Cardiac septum (tissue), 1 donor: ENCODE measurements around the gene CADPS2. TPM values are rescaled to one million over a fixed set of nuclear protein-coding genes. Genes with fewer than 3 reads are reported as not detected.

Source experiments
- DNase-seq: peaks from one replicate; pipeline ENCODE4 v3.0.0-alpha.2; 2020; ENCODE audit warnings: low spot score
- intact Hi-C: fragments of 100-400 bp; cut with DNase I; formaldehyde crosslinking; loops from one replicate; pipeline ENCODE4 v1.14.0; 2022
- total RNA-seq: library from RNA; stranded (reverse); fragmentation: NEBNext Ultra II Directional; extraction: Animal tissue kit (Norgen Biotek cat#: 25700); gene quantifications from one replicate; pipeline ENCODE4 v1.2.1, GENCODE V29; 2021
- donor health status: DM: no; HTN: no; CAD: no.

Gene CADPS2
- total RNA-seq, 1 donor from 2014 or later = 6.3 TPM

DNA sequence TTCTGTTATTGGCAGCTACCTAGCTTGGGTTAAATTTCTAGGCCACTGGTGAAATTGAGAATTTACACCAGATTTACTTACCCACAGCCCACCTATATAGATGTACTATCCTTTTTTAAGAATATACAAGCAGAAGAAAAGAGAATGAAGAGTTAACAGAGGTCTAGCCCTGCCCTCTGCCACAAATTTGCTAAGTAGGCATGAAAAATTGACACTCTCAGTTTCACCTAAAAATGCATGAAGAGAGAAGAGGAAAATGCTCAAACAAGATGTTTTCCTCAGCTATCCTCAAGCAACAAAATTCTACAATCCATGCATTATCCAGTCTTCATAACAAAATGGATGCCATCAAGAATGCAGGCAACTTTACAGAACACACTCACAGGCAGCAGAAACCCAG is 158.9 kb downstream of the CADPS2 start:
- intact Hi-C loops = no loop called here
- no peak for DNase-seq

DNA sequence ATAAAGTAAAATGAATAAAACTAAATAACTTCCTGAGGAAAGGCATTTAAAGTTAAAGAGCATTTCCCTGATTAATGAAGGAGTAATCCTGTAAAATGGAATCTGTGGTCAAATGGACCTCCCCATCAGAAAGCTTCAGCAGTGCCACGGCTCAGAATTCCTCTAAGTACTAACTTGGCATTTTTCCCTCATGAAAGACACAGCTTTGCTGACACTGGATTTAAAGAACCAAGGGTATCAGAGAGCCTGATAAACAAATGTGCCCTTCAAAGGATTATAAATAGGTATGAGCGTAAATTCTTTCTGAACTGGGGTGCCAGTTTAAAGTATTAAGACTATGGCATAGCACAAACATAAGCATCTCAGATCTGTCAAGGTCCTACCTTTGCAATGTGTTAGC is 159.4 kb downstream of the CADPS2 start:
- intact Hi-C loops = no loop called here
- no peak for DNase-seq

DNA sequence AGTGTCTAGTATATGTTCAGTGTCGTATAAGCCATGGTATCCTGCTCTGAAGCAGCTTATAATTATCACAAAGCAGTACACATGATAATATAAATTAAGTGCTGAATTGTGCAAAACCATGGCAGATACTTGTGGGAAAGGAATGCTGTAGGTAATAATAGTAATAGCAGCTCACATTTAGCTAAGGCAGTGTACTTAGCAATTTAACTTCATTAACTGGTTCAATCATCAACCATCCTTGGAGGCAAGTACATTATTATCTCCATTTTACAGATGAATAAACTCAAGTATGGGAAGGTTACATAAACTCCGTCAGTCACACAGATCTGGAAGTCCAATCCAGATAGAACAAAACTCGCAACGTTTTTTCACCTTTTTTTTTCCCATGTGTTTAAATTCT is 161.9 kb downstream of the CADPS2 start:
- no peak for DNase-seq
- intact Hi-C loops = no loop called here

DNA sequence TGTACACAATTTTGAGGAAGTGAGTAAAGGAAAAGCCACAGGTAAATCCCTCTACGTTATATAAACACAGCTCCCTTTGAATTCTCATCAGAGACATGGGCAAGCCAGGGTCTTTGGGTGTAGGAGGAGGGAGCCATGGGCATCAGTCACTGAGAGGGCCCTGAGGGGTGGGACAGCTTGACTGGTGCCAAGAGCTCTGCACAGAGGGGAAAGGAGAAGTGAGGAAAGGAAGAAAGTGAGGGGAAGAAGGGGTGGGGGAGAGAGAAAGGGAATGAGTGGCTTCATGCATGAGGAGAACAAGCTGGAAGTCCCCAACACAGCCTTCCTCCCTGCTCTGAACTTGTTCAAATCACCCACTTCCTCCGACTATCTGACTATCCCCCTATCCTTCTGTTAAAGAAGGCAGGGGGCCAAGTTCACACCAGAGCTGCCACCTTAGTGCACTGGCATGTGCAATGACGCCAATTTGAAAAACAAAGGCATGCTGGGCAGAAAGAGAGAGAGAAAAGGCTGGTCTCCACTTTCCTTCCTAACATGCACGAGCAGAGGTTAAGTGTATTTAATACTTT is 167.2 kb downstream of the CADPS2 start:
- intact Hi-C loops = no loop called here

DNA sequence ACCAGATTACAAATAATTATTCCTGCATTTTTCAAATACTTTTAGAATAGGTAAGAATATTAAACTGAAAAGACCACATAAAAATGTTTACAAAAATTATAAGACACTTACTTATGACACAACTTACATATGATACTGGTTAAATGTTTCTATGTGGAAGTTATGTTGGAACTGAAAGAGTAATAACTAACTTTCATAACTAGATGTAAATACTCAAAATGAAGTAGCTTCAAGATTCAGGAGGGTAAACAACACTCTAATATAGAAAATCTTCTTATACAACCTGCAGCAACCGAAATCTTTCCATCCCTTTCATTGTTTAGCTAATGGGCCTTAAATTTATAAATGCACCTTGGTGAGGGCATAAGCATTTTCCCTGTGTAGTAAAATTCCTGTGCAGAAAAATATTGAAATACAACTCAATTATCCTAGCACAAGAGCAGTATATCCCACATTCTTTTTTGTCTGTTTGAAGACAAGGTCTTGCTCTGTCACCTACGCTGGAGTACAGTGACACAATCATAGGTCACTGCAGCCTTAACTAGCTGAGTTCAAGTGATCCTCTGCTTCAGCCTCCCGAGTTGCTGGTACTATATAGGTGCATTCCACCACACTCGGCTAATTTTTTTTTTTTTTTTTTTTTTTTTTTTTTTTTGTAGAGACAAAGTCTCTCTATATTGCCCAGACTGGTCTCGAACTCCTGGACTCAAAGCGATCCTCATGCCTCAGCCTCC is 168.7 kb downstream of the CADPS2 start:
- intact Hi-C loops = no loop called here
- DNase-seq = no peak

More for the DNA sequence above, 167.2 kb downstream of the CADPS2 start:
- no peak for DNase-seq

DNA sequence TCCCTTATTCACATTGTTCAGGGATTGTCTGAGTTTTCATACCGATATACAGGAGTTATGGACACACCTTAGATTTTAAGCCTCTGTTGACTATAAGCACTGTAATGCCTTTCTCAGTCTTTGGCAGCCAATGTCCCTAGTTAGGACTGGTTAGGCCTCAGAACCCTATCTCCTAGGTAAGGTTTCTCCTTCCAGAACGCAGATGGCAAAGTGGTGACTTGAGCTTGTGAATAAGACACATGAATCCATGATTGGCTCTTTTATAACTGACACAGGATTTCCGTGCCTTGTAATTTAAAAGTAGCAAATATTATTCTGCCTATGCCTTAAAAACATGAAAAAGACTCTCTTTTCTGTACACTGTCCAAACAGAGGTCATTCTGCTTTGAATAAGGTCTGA is 171.1 kb downstream of the CADPS2 start:
- DNase-seq = no peak
- intact Hi-C loops = no loop called here

DNA sequence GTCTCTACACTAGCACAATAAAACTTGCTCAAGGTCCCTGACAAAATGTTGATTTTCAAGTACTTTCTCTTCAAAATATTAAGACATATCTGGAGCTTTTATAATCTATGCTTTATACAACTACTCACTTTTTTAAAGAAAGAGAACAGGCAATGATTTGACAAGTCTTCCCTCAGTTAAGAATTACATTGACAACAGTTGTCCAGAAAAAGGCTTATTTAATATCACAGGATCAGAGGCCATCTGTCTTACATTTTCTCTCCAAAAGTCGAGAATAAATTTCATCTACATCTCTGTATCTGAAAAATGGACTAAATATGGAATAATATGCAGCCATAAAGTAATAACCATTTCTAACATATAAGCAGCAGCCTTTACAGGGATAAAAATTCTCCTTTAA is 175.3 kb downstream of the CADPS2 start:
- DNase-seq = no peak
- intact Hi-C loops = no loop called here

DNA sequence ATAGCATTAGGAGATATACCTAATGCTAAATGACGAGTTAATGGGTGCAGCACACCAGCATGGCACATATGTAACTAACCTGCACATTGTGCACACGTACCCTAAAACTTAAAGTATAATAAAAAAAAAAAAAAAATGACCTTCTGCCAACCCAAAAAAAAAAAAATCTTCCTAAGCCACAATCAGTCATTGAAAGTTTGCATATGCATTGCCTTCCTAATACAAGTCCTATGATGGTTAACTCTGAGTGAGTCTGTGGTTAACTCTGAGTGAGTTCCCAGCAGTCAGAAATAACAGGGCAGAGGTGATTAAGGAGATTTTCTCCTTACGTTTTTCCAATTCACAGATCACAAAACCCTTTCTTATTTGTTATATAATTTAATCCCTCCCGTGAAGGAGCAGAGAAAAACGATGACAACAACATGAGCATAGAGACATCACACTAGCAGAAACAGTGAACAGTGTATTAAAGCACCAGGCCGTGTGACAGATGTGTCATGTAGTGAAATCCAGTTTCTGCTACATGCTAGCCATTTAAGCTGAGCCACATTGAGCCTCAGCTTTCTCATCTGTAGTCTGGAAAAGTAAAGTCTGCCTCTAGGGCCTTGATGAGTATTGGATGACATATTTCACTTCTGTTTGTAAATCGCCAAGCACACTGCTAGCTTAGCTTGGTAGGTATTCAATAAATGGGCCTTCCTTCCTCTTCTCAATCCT is 176.2 kb downstream of the CADPS2 start:
- DNase-seq = no peak
- intact Hi-C loops = no loop called here

DNA sequence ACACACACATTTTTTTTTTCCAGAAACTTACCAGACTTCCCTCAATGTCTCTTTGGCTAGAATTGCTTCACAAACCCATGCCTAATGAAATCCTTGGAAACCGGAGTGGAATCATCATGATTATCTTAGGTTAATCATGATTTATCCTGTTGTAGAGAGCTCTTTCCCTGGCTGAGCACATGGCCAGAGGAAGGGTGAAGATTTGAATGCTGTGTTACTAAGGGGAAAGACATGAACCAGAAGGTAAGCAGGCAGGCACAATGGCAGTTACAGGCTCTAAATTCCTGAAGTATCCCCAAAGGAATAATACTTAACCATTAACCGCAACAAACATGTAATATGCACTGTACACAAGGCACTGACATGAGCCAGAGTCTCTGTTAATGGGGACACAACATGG is 179.4 kb downstream of the CADPS2 start:
- DNase-seq = no peak
- intact Hi-C loops = no loop called here

DNA sequence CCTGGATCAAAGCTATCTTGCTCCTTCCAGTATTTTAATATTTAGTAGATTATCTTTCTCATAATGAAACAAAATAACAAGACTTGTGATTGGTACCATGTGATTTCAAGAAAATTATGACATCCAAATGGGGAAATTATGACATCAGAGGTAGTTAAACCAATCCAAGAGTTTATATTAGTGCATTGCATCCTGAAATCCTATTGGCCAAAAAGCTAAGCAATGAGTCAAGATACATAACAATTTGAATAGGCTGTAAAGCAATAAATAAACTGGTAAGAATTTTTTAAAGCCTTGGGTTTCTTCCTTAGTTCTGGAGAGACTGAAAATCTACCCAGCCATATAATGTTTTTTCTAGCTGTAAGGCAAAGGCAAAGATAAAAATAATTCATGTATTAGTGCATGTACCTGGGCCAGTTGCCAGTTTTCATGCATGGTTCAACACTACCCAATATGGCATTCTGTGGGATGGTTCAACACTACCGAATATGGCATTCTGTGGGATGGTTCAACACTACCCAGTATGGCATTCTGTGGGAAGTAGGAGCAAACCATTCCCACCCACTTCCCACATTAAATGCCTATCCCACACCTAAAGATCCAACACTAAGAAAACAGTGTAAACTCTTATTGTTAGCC is 183.3 kb downstream of the CADPS2 start, which contains the start of gene RNF148:
RNF148 (minus strand) TSS at position 51 of the 639 bp plus-strand sequence. CDS start 172 bp downstream, outside the sequence.
- intact Hi-C loops = no loop called here
- DNase-seq = no peak

DNA sequence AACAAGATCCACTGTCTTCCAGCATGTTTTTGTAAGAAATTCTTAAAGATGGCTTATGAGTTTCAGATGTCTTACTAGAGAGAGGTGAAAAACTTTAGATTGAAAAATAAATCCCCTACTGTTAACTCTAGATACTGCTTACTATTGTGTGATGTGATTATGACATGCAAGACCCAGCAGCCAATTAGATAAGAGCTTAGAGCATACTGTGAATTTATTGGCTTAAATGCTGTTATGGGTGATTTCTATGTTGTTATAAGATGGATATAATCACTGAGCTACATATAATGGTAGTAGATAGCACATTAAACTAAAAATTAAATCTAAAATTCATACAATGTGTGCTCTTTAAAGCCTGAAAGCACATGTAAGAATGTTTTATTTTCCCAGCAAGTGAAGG is 187.2 kb downstream of the CADPS2 start, which contains the start of gene RNF133:
RNF133 (minus strand) TSS at position 101 of the 400 bp plus-strand sequence. CDS start 199 bp downstream, outside the sequence.
- intact Hi-C loops = no loop called here
- no peak for DNase-seq

DNA sequence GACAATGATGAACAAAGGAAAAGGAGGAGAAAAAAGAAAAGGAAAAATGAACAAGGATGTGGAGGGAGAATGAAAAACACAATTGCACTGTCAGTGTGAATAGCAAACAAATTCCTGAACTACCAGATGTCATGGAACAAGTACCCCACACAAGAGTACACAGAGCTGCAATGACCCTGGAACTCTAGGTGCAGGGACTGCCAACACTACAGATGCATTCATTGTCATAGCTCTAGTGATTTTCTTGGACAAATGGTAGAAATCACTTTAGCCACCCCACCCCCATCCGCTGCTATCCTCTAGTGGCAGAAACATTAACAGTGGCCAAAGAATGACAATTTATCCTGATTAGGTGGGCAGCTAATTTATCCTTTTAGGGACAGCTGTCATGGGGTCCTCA is 190.4 kb downstream of the CADPS2 start:
- no peak for DNase-seq
- intact Hi-C loops = no loop called here

DNA sequence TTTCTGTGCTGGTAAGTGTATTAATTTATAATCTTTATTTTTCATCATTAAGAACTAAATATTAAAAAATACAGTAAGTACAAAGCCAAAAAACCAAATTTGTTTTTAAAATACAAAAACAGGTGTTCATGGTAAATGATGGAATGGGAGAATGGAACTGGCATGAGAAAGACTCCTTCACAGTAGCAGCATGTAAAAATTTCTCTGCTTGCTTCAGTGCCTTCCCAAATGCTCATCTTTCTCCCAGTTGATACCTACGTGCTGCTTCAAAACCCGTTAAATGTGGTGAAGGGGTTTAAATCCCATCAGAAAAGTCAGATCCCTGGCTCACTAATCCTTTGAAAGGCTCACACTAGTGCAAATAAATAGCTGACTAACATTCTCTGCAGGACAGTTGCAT is 191.6 kb downstream of the CADPS2 start:
- intact Hi-C loops = no loop called here
- DNase-seq = no peak

DNA sequence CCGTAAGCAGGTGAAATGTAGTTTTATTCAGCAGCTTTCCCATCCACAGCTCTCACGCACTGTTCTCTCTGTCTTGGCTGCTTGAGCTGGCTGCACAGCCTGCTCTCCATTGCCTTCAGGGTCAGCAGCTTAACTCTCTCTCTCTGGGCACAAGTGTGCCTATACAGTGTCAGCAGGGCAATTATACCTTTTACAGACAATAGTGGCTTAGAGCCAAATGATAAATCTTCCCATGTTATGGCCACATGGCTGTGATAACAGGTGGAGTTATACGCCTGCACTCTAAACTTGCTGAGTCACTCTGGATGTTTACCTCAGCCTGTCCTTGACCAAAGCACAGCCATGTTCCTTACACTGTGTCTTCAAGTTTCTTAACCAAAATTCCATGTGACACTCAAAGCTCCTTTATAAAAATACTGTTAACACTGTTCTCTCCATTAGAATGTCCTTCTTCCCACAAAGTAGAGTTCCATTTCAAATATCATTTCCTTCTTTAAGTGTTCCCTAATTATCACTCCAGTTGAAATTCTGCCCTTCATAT is 193.4 kb downstream of the CADPS2 start:
- intact Hi-C loops = no loop called here
- no peak for DNase-seq

DNA sequence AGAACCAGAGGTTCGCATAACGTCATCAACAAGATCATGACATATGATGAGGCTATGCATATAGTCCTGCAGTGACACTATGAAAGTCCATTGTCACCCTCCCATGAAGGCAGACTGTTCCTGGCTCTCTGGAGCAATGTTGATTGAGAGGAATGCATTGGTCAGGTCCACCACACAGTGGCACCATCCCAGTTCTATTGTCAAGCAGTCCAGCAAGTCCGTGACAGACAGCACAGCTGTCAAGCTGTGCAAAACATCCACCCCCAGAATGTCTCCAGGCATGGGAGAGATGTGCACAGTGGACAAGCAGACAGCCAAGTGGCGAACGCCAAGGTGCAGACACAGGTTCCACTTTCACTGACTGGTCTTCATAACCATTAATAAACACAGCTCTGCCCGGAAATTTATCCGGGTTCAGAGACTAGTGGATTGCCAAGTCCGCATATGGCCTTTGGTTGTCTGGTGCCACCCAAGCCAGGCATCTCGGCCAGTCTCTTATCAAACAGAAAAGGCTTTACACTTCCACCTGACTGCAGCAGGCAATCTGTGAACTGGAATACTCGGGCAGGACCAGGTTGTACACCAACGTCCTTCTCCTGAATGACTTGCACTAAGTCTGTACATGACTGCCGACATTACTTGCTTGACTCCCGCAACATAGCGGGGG is 194.6 kb downstream of the CADPS2 start:
- no peak for DNase-seq
- intact Hi-C loops = no loop called here

DNA sequence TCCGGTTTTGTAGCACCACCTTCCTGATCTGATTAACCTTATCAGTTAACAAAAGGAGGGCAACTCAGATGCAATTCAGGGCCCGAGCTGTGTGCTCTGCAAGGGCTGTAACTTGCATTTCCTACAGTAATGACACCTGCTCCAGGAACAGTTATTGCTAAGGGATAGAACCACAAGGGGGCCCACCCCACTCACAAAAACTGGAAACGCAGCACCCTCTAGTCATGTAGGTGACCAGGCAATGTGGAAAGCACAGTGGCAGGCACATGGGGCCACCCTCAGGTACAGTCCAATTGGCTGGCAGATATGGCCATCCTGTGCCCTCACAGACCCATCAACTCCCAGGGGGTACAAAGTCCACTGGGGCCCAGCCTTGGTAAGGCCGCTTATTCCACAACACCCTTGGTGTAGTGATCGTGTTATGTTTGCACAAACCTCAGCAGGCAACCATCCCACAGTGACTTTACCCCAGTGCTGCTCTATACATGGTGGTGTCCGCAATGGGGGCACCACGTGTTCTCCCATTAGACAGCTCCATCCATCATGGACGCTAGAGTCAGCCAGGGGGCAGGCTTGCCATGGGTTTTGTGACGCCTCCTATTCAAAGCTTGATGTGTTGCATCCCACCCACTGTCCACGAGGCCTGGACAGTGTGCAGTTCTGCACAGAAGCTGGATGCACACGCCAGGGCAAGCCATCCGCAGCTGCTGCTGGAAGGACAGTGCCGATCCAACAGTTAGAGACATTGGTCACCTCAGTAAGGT is 196.7 kb downstream of the CADPS2 start:
- intact Hi-C loops = no loop called here
- no peak for DNase-seq

DNA sequence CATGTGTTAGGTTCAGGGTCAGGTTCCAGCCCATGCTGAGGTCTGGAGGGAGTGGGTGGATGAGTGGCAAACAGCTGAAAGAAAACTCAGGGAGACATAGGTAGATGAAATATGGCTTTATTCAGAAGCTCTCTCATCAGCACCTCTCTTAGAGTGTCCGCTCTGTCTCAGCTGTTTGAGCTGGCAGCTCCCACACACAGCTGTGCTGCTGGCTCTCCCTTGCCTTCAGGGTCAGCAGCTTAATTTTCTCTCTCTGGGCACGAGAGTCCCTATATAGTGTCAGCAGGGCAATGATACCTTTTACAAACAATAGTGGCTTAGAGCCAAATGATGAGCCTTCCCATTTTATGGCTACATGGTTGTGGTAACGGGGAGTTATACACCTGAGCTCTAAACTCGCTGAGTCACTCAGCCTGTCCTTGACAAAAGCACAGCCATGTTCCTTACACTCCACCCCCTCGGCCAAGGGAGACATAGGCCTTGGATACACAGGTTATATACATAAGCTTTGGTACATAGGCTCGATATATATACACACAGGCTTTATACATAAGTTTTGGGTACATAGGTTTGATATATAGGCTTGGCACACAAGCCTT is 197.8 kb downstream of the CADPS2 start:
- no peak for DNase-seq
- intact Hi-C loops = no loop called here

DNA sequence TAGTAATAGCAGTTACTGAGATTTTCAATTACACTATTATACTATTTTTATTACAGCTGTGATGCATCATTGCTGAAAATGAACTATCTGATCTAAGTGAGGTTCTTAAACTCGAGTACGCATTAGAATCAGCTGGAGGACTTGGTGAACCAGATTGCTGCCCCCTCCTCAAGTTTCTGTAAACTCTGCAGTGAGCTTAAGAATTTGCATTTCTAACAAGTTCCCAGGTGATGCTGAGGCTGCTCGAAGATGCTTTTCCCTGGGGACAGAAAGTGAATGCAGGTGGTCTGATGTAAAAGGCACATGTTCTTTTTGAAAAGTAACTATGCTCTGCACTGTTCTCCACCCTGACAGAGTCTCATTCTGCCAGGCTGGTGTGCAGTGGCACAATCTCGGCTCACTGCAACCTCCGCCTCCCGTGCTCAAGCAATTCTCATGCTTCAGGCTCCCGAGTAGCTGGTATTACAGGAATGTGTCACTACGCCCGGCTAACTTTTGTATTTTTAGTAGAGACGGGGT is 199.8 kb downstream of the CADPS2 start:
- intact Hi-C loops = no loop called here
- no peak for DNase-seq
